Nephron progenitor cell (in vitro differentiated cells): ENCODE data around the gene CFL2.

Experiments
- DNase-seq: peaks from one replicate; pipeline ENCODE4 v3.0.0; 2021
- H3K27ac Mint-ChIP-seq: 2 replicates; pipeline ENCODE4 v1.8.0; 2021; ENCODE audit warnings: mild to moderate bottlenecking, moderate library complexity, mixed read lengths
- H3K27me3 Mint-ChIP-seq: 2 replicates; pipeline ENCODE4 v1.8.0; 2021; ENCODE audit warnings: mild to moderate bottlenecking, low read depth, mixed read lengths; ENCODE audit not compliant: poor library complexity
- H3K36me3 Mint-ChIP-seq: 2 replicates; pipeline ENCODE4 v1.8.0; 2021; ENCODE audit warnings: low read depth, mixed read lengths
- H3K4me1 Mint-ChIP-seq: 2 replicates; pipeline ENCODE4 v1.8.0; 2021; ENCODE audit warnings: mixed read lengths
- H3K4me3 Mint-ChIP-seq: 2 replicates; pipeline ENCODE4 v1.8.0; 2021; ENCODE audit warnings: mild to moderate bottlenecking, moderate library complexity, mixed read lengths
- H3K9me3 Mint-ChIP-seq: 2 replicates; pipeline ENCODE4 v1.8.0; 2021; ENCODE audit warnings: mild to moderate bottlenecking, moderate library complexity, mixed read lengths
- CTCF ChIP-seq: fragments of 200-600 bp; sonication (generic); IDR thresholded peaks from 2 replicates; pipeline ENCODE4 v1.5.0; 2021; ENCODE audit warnings: antibody characterized with exemption

CFL2 gene

DNA sequence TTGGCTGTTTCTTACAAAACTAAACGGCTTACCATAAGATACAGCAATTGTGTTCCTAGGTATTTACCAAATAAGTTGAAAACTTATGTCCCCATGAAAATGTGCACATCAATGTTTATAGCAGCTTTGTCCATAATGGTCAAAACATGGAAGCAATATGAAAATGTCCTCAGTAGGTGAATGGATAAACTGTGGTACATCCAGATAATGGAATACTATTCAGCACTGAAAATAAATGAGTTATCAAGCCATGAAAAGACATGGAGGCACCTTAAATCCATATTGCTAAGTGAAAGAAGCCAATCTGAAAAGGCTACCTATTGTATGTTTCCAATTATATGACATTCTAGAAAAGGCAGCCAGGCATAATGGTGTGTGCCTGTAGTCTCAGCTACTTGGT, 40.7 kb downstream of the CFL2 start:
- Mint-ChIP-seq H3K4me3 (no peak overlapping the region), H3K27me3 (no peaks in the 10 kb centered on the region), H3K27ac (no peak overlapping the region), H3K4me1 (peaks cover 19% of the 10 kb centered on the region), H3K9me3 (no peaks in the 10 kb centered on the region), H3K36me3 (no peaks in the 10 kb centered on the region)
- no peak for TF ChIP-seq CTCF
- no peak for DNase-seq

DNA sequence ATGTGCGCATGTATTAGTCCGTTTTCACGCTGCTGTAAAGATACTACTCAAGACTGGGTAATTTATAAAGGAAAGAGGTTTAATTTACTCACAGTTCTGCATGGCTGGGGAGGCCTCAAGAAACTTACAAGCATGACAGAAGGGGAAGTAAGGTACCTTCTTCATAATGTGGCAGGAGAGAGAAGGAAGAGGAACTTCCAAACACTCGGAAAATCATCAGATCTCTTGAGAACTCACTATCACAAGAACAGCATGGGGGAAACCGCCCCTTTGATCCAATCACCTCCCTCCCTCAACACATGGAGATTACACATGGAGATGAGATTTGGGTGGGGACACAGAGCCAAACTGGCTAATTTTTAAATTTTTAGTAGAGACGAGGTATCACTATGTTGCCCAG, 42.7 kb downstream of the CFL2 start:
- H3K27me3 Mint-ChIP-seq: no peaks in the 10 kb centered on the region
- H3K4me1 Mint-ChIP-seq: peaks cover 1% of the 10 kb centered on the region
- H3K9me3 Mint-ChIP-seq: no peaks in the 10 kb centered on the region
- no peak for DNase-seq
- no peak overlapping the region for H3K27ac Mint-ChIP-seq
- H3K36me3 Mint-ChIP-seq: no peaks in the 10 kb centered on the region
- no peak for TF ChIP-seq CTCF
- H3K4me3 Mint-ChIP-seq: no peak overlapping the region

GRCh38 chr14:34668111-34668510, 46.3 kb downstream of the CFL2 start:
- no peak for TF ChIP-seq CTCF
- no peaks in the 10 kb centered on the region for H3K4me1 Mint-ChIP-seq
- H3K27me3 Mint-ChIP-seq: peaks cover 6% of the 10 kb centered on the region
- no peak overlapping the region for H3K27ac Mint-ChIP-seq
- DNase-seq: no peak
- H3K9me3 Mint-ChIP-seq: peaks cover 4% of the 10 kb centered on the region
- H3K36me3 Mint-ChIP-seq: no peaks in the 10 kb centered on the region
- H3K4me3 Mint-ChIP-seq: no peak overlapping the region

- Mint-ChIP-seq H3K4me1 (no peaks in the 10 kb centered on the region), H3K27me3 (peaks cover 6% of the 10 kb centered on the region), H3K36me3 (no peaks in the 10 kb centered on the region), H3K27ac (no peak overlapping the region), H3K4me3 (no peak overlapping the region), H3K9me3 (peaks cover 13% of the 10 kb centered on the region)
- no peak for TF ChIP-seq CTCF
- DNase-seq: no peak
These were observed 47.4 kb downstream of the CFL2 start for GRCh38 chr14:34667007-34667406.

DNA sequence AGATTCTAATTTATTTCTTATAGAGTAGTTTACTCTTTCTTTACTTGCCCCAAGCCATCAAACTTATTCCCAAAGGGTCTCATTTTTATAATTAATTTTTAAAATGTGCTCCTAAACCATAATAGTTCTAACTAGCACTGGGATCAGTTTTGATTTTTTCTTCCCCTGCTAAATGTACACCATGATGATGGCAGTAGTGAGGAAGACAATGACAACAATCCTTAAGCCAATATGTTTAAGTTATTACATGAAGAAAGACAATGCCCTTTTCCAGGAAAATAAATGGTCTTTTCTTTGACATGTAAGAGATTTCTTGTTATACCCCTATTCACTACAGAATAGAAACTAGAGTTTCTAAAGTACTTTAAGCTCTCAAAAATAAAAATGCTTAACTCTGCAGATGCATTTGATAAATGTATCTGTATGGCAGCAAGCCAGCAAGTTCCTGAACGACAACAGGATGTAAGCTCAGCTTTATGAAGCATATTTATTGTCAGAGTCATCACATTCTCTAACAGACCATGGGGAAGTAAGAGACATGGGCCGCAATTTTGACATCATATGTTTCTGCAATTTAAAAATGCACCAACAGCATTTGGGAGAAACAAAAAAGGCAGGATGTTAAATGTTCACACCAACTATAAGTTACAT, 48.5 kb downstream of the CFL2 start:
- no peak overlapping the region for H3K4me3 Mint-ChIP-seq
- no peaks in the 10 kb centered on the region for H3K4me1 Mint-ChIP-seq
- H3K36me3 Mint-ChIP-seq: no peaks in the 10 kb centered on the region
- no peak for DNase-seq
- H3K27me3 Mint-ChIP-seq: peaks cover 6% of the 10 kb centered on the region
- H3K9me3 Mint-ChIP-seq: peaks cover 16% of the 10 kb centered on the region
- H3K27ac Mint-ChIP-seq: no peak overlapping the region
- no peak for TF ChIP-seq CTCF

DNA sequence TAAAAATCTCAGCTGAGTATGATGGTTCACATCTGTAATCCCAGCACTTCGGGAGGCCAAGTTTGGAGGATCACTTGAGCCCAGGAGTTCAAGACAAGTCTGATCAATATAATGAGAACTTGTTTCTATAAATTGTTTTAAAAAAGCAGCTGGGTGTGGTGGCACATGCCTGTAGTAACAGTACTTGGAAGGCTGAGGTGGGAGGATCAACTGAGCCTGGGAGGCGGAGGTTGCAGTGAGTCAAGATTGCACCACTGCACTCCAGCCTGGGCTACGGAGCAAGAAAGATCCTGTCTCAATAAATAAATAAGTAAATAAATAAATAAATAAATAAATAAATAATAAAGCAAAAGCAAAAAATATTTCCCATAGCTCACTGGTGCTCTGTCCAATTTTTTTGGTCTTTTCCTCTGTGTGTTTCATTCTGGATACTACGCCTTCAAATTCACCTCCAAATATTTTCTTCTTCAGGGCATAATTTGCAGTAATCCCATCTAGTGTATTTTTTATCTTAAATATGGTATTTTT, 51.8 kb downstream of the CFL2 start:
- no peak for TF ChIP-seq CTCF
- Mint-ChIP-seq H3K4me1 (peaks cover 6% of the 10 kb centered on the region), H3K9me3 (peaks cover 20% of the 10 kb centered on the region), H3K27me3 (peaks cover 6% of the 10 kb centered on the region), H3K27ac (no peak overlapping the region), H3K36me3 (no peaks in the 10 kb centered on the region), H3K4me3 (no peak overlapping the region)
- no peak for DNase-seq
